Transverse colon (tissue), 4 donors: ENCODE results near the gene NDRG2.

Source experiments
- POLR2A ChIP-seq: fragments of 450-650 bp; IDR thresholded peaks from one replicate; pipeline ENCODE4 v1.6.1; 2016; ENCODE audit warnings: antibody characterized with exemption, mild to moderate bottlenecking, moderate library complexity
- POLR2AphosphoS5 ChIP-seq, 3 donors: sonication (generic); formaldehyde crosslinking; IDR thresholded peaks; one replicate each; pipeline ENCODE4 v1.6.1; 2016; ENCODE audit warnings: antibody characterized with exemption in 3 of 3
- TF ChIP-seq, protein P1 (sequence below), 5 experiments: fragments of 200-600 bp in 3 of 5; fragments of 450-650 bp in 2 of 5; sonication (generic) in 3 of 5; IDR thresholded peaks; 1 replicate in 2 of 5; 2 replicates in 3 of 5; pipeline ENCODE4 v1.5.1; 2016 to 2017; ENCODE audit warnings: antibody characterized with exemption in 5 of 5, inconsistent platforms in 3 of 5, mild to moderate bottlenecking in 2 of 5, moderate library complexity in 1 of 5

DNA sequence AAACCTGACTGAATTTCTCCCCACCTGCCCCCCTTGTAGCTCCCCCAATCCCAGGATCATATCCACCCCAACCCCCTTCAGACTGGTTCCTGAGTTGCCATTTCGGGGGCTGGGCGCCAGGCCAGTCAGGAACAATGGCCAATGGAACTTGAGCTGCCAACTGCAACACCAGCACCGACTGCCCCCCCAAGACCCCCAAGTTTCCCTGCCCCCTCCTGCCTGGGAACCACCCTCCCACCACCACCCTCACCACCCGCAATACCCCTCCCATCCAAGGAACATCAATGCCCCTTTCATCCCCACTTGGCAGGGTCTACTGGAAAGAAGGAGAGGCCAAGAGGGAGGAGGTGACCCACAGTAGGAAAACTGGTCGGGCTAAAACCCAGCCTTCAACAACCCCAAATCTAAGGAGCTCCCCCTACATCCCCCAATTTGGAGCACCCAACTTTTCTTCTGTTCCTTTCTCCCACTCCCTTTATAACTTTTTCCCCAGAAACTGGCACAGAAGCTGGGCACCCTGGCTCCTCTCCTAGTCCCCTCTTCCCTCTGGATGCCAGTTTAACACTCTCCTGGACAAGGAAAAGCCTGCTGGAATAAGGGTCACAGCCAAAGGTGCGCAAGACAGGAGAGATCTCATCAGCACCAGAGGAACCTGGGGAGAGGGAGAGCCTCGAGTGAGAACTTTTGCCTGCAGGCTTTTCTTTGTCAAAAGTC, 1.6 kb upstream of the NDRG2 start:
- TF ChIP-seq, protein P1, sequence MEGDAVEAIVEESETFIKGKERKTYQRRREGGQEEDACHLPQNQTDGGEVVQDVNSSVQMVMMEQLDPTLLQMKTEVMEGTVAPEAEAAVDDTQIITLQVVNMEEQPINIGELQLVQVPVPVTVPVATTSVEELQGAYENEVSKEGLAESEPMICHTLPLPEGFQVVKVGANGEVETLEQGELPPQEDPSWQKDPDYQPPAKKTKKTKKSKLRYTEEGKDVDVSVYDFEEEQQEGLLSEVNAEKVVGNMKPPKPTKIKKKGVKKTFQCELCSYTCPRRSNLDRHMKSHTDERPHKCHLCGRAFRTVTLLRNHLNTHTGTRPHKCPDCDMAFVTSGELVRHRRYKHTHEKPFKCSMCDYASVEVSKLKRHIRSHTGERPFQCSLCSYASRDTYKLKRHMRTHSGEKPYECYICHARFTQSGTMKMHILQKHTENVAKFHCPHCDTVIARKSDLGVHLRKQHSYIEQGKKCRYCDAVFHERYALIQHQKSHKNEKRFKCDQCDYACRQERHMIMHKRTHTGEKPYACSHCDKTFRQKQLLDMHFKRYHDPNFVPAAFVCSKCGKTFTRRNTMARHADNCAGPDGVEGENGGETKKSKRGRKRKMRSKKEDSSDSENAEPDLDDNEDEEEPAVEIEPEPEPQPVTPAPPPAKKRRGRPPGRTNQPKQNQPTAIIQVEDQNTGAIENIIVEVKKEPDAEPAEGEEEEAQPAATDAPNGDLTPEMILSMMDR (IDR thresholded peaks at IDR 0.05): no peak
- TF ChIP-seq POLR2A (no peak), POLR2AphosphoS5 (IDR thresholded peaks at IDR 0.05) (no peak)
